ENCODE results near the gene LSM14B.

LSM14B gene

DNA sequence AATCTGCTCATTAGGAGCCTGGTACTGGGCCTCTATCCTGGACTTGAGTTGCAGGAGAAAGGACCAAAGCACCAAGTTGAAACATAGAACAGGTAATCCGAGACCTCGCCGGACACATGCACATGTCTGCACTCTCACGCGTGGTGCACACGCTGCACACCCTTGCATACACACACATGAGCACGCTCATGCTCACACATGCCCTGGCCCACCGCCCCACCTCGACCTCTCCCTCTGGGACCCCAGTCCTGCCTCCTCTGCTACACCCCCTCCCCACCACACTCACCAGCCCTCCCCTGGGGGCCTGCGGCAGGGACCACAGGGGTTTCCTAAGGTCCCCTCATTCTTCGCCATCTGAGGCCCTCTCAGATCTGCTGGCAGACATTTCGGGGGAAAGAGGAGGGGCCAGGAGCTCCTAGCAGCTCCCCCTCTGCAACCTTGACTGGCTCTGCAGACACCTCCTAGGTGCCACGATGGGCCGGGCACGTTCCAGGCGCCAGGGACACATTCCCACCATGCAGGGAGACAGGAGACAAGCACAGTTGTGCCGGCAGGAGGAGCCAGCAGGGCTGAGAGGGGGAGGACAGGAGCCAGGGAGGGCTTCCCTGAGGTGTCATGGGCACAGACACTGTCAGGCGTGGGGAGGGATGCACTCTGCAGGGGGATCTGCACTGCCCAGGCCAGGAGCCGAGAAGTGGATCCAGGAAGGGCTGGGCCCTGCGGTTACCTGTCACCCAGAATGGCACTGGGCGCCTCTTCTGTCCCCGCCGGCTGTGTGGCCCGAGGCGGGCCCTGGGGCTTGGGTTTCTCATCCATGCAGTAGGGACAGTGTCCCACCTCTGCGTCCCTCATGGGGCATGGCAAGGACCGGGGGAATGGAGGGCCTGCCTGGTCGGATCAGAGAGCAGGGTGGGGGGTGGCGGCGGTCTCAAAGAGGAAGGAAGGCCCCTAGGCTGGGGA, 25.6 kb upstream of the LSM14B start:
- ATAC-seq (ENCODE audit: insufficient read depth, low read depth) = no peak
- Histone ChIP-seq H2AFZ (ENCODE audit: low read depth, low read length) (no peak overlapping the region), H3K4me2 (ENCODE audit: insufficient read depth, low read length) (no peak overlapping the region)

GRCh38 chr20:62097881-62098407, 24.3 kb upstream of the LSM14B start:
- H3K79me2 ChIP-seq (ENCODE audit: insufficient read depth, low read length) = no peaks in the 10 kb centered on the region
- H3K27ac ChIP-seq (ENCODE audit: low read length) = no peak overlapping the region
- H3K9ac ChIP-seq (ENCODE audit: low read depth, low read length) = no peak overlapping the region

More for the DNA sequence above, 25.6 kb upstream of the LSM14B start:
- Histone ChIP-seq H3K27ac (ENCODE audit: low read length) (no peak overlapping the region), H3K9ac (ENCODE audit: low read depth, low read length) (no peak overlapping the region), H3K79me2 (ENCODE audit: insufficient read depth, low read length) (no peaks in the 10 kb centered on the region), H3K27me3 (ENCODE audit: insufficient read depth, low read length, poor library complexity) (no peaks in the 10 kb centered on the region), H3K4me3 (ENCODE audit: low read depth in 1 of 2, low read length in 2 of 2) (no peak overlapping the region), H4K20me1 (ENCODE audit: insufficient read depth, low read length) (no peaks in the 10 kb centered on the region; the same call in 1 of the 2 replicates), H3K36me3 (ENCODE audit: insufficient read depth, low read length) (no peaks in the 10 kb centered on the region), H3K4me1 (ENCODE audit: insufficient read depth, low read length) (no peaks in the 10 kb centered on the region), H3K9me3 (ENCODE audit: insufficient read depth, low read length, severe bottlenecking) (no peaks in the 10 kb centered on the region)
- no peak for DNase-seq
- TF ChIP-seq, protein P1, sequence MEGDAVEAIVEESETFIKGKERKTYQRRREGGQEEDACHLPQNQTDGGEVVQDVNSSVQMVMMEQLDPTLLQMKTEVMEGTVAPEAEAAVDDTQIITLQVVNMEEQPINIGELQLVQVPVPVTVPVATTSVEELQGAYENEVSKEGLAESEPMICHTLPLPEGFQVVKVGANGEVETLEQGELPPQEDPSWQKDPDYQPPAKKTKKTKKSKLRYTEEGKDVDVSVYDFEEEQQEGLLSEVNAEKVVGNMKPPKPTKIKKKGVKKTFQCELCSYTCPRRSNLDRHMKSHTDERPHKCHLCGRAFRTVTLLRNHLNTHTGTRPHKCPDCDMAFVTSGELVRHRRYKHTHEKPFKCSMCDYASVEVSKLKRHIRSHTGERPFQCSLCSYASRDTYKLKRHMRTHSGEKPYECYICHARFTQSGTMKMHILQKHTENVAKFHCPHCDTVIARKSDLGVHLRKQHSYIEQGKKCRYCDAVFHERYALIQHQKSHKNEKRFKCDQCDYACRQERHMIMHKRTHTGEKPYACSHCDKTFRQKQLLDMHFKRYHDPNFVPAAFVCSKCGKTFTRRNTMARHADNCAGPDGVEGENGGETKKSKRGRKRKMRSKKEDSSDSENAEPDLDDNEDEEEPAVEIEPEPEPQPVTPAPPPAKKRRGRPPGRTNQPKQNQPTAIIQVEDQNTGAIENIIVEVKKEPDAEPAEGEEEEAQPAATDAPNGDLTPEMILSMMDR (IDR thresholded peaks at IDR 0.05; ENCODE audit: borderline replicate concordance, extremely low read depth, low read length, poor library complexity, severe bottlenecking) = no peak
- no peak for TF ChIP-seq EZH2 (IDR thresholded peaks at IDR 0.05; ENCODE audit: borderline replicate concordance, low read depth, low read length, severe bottlenecking)

GRCh38 chr20:62101078-62101477, 21.2 kb upstream of the LSM14B start:
- DNase-seq = no peak
- no peaks in the 10 kb centered on the region for H3K9me3 ChIP-seq (ENCODE audit: insufficient read depth, low read length, severe bottlenecking)
- no peak overlapping the region for H3K27ac ChIP-seq (ENCODE audit: low read length)
- no peak overlapping the region for H3K9ac ChIP-seq (ENCODE audit: low read depth, low read length)
- no peaks in the 10 kb centered on the region for H3K27me3 ChIP-seq (ENCODE audit: insufficient read depth, low read length, poor library complexity)
- TF ChIP-seq, protein P1 (IDR thresholded peaks at IDR 0.05; ENCODE audit: borderline replicate concordance, extremely low read depth, low read length, poor library complexity, severe bottlenecking) = no peak
- no peak for TF ChIP-seq EZH2 (IDR thresholded peaks at IDR 0.05; ENCODE audit: borderline replicate concordance, low read depth, low read length, severe bottlenecking)
- no peak for ATAC-seq (ENCODE audit: insufficient read depth, low read depth)
- H4K20me1 ChIP-seq (ENCODE audit: insufficient read depth, low read length) = no peaks in the 10 kb centered on the region; the same call in 1 of the 2 replicates
- H3K36me3 ChIP-seq (ENCODE audit: insufficient read depth, low read length) = no peaks in the 10 kb centered on the region
- no peak overlapping the region for H3K4me2 ChIP-seq (ENCODE audit: insufficient read depth, low read length)
- no peak overlapping the region for H3K4me3 ChIP-seq (ENCODE audit: low read depth in 1 of 2, low read length in 2 of 2)
- no peak overlapping the region for H2AFZ ChIP-seq (ENCODE audit: low read depth, low read length)
- H3K79me2 ChIP-seq (ENCODE audit: insufficient read depth, low read length) = no peaks in the 10 kb centered on the region
- H3K4me1 ChIP-seq (ENCODE audit: insufficient read depth, low read length) = no peaks in the 10 kb centered on the region

More at GRCh38 chr20:62097881-62098407, 24.3 kb upstream of the LSM14B start:
- Histone ChIP-seq H3K9me3 (ENCODE audit: insufficient read depth, low read length, severe bottlenecking) (no peaks in the 10 kb centered on the region), H3K36me3 (ENCODE audit: insufficient read depth, low read length) (no peaks in the 10 kb centered on the region), H3K4me2 (ENCODE audit: insufficient read depth, low read length) (no peak overlapping the region), H2AFZ (ENCODE audit: low read depth, low read length) (no peak overlapping the region), H3K4me3 (ENCODE audit: low read depth in 1 of 2, low read length in 2 of 2) (no peak overlapping the region), H3K4me1 (ENCODE audit: insufficient read depth, low read length) (no peaks in the 10 kb centered on the region), H4K20me1 (ENCODE audit: insufficient read depth, low read length) (no peaks in the 10 kb centered on the region; the same call in 1 of the 2 replicates), H3K27me3 (ENCODE audit: insufficient read depth, low read length, poor library complexity) (no peaks in the 10 kb centered on the region)
- no peak for DNase-seq
- no peak for ATAC-seq (ENCODE audit: insufficient read depth, low read depth)
- TF ChIP-seq, protein P1 (IDR thresholded peaks at IDR 0.05; ENCODE audit: borderline replicate concordance, extremely low read depth, low read length, poor library complexity, severe bottlenecking) = no peak
